Measurements from ENCODE around the gene BCR. TPM values are rescaled to one million over a fixed set of nuclear protein-coding genes. Genes with fewer than 3 reads are reported as not detected.

The BCR gene
- total RNA-seq, 1 experiment from 2014 or later, result 77.0 TPM

DNA sequence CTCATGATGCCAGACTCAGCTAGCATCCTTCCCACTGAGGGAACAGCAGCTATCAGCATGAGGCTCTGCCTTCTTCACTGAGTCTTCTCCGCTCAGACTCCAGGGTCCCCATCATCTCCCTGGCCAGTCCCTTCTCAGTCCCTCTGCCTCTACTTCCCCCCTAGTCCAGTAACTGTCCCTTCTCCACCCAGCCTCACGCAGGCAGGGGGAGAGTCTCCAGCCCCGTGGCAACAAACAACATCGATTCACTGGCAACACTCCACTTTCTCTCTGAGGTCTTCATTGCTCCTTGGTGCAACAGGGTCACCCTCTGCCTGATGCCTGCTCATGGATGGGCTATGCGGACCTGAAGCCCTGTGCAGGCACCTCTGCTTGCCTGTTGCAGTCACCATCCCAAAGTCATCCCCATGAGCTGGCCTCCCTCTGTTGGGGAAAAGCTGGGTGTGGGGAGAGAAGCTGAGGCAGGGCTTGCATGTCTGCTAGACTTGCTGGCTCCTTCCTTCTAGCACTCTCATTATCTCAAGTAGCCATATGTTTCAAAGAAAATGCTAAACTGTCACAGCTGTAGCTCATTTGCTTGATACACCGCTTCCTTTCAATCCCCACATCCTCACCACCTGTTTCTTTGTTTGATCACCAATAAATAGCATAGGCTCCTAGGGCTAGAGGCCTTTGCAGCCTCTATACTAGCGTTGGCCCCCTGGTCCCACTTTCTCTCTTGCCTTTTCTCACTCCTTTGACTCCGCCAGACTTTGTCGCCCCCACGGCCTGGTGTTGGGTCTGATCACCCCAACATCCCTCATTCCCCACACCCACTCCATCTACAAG lies 4.3 kb upstream of the BCR start:
- no peak overlapping the region for H2BK15ac ChIP-seq (ENCODE audit: low read depth, low read length)

More for the DNA sequence above, 4.3 kb upstream of the BCR start:
- Histone ChIP-seq H3K23me2 (ENCODE audit: insufficient read length, low read depth, low read length, poor library complexity, severe bottlenecking) (no peaks in the 10 kb centered on the region), H2BK5ac (ENCODE audit: insufficient read length, low read length) (no peak overlapping the region), H3K4ac (ENCODE audit: low read depth, low read length) (no peak overlapping the region), H2AFZ (ENCODE audit: low read length) (no peak overlapping the region), H3K18ac (ENCODE audit: insufficient read length, low read depth, low read length) (no peak overlapping the region), H2BK20ac (ENCODE audit: low read depth, low read length, poor library complexity, severe bottlenecking) (no peak overlapping the region), H3K56ac (ENCODE audit: insufficient read length, low read depth, low read length) (no peak overlapping the region), H3T11ph (ENCODE audit: low read length) (no peak overlapping the region), H3K4me1 (ENCODE audit: insufficient read depth, low read length) (no peaks in the 10 kb centered on the region), H4K5ac (ENCODE audit: insufficient read length, low read depth, low read length) (no peak overlapping the region), H4K8ac (replicated peaks; ENCODE audit: insufficient read length, low read depth, low read length) (no peak overlapping the region), H3K4me2 (ENCODE audit: insufficient read depth, insufficient read length, low read length) (no peak overlapping the region), H3K79me1 (ENCODE audit: insufficient read depth, low read depth, low read length, poor library complexity, severe bottlenecking) (no peaks in the 10 kb centered on the region), H2AK5ac (ENCODE audit: insufficient read length, low read length) (no peak overlapping the region), H4K91ac (ENCODE audit: insufficient read length, low read depth, low read length) (no peak overlapping the region), H2BK120ac (ENCODE audit: low read depth, low read length, poor library complexity, severe bottlenecking) (no peak overlapping the region), H3K14ac (ENCODE audit: insufficient read depth, low read length) (no peak overlapping the region), H3K9ac (ENCODE audit: extremely low read depth, insufficient read length, low read length) (no peak overlapping the region), H3K79me2 (ENCODE audit: insufficient read depth, low read length) (no peaks in the 10 kb centered on the region; the same call in 1 of the 2 replicates), H4K20me1 (ENCODE audit: control insufficient read depth, insufficient read depth, insufficient read length) (peaks cover 4% of the 10 kb centered on the region), H2BK12ac (ENCODE audit: insufficient read length, low read depth, low read length) (no peak overlapping the region), H3K9me3 (ENCODE audit: control insufficient read depth, low read depth, low read length) (peaks cover 17% of the 10 kb centered on the region), H3K27ac (ENCODE audit: insufficient read length, low read depth, low read length) (no peak overlapping the region), H3K27me3 (ENCODE audit: insufficient read depth, low read length) (no peaks in the 10 kb centered on the region), H3K23ac (ENCODE audit: insufficient read length, low read depth, low read length) (no peak overlapping the region)
- DNase-seq, result no peak
- TF ChIP-seq, protein P1, sequence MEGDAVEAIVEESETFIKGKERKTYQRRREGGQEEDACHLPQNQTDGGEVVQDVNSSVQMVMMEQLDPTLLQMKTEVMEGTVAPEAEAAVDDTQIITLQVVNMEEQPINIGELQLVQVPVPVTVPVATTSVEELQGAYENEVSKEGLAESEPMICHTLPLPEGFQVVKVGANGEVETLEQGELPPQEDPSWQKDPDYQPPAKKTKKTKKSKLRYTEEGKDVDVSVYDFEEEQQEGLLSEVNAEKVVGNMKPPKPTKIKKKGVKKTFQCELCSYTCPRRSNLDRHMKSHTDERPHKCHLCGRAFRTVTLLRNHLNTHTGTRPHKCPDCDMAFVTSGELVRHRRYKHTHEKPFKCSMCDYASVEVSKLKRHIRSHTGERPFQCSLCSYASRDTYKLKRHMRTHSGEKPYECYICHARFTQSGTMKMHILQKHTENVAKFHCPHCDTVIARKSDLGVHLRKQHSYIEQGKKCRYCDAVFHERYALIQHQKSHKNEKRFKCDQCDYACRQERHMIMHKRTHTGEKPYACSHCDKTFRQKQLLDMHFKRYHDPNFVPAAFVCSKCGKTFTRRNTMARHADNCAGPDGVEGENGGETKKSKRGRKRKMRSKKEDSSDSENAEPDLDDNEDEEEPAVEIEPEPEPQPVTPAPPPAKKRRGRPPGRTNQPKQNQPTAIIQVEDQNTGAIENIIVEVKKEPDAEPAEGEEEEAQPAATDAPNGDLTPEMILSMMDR (conservative IDR thresholded peaks at IDR 0.05), result no peak
- Mint-ChIP-seq H3K27me3 (ENCODE audit: low read depth) (peaks cover 12% of the 10 kb centered on the region), H3K36me3 (ENCODE audit: insufficient read depth in 1 of 3, low read depth in 3 of 3) (peaks cover 19 to 22% (median 20%) of the 10 kb centered on the region in 3 experiments), H3K4me3 (no peak overlapping the region), H3K4me1 (peaks cover 15 to 19% of the 10 kb centered on the region in 2 experiments), H3K9me3 (peaks cover 19 to 23% of the 10 kb centered on the region in 2 experiments), H3K27ac (no peak overlapping the region)
- WGBS (ENCODE audit: extremely low coverage, insufficient read length, low lambda C conversion rate), result no CpG with 5 or more reads among the region's 10 CpGs
